ENCODE measurements around the gene NAA15. TPM values are rescaled to one million over a fixed set of nuclear protein-coding genes. Genes with fewer than 3 reads are reported as not detected.

Gene NAA15
- total RNA-seq, 2 donors from 2014 or later, result 16.5 to 22.8 TPM

DNA sequence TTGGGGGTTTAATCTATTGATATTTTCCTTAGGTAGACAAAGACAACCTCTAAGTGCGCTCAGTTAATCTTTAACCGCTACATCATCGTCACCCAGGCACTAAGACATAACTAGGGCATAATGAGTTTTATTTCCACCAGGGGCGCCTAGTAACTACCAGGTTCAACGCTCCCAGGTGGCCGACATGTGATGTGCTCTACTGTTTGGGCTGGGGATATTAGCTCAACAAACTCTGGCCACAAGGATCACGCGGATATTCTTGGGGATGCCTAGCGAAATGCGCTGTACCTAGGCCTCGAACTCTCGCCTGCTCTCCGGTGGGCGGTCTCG, 151.7 kb downstream of the NAA15 start:
- no peaks in the 10 kb centered on the region for H3K9me3 ChIP-seq
- no peaks in the 10 kb centered on the region for H3K36me3 ChIP-seq (replicated peaks in 1 of 2; ENCODE audit: insufficient read depth in 1 of 2, low read depth in 2 of 2)
- peak; percentile 51 for ATAC-seq
- peak overlapping the region; percentile 68 for H3K4me3 ChIP-seq
- peak; percentile 67 to 86 (median 76) for DNase-seq
- no peak for TF ChIP-seq POLR2A (IDR thresholded peaks at IDR 0.05)
- TF ChIP-seq, protein P1, sequence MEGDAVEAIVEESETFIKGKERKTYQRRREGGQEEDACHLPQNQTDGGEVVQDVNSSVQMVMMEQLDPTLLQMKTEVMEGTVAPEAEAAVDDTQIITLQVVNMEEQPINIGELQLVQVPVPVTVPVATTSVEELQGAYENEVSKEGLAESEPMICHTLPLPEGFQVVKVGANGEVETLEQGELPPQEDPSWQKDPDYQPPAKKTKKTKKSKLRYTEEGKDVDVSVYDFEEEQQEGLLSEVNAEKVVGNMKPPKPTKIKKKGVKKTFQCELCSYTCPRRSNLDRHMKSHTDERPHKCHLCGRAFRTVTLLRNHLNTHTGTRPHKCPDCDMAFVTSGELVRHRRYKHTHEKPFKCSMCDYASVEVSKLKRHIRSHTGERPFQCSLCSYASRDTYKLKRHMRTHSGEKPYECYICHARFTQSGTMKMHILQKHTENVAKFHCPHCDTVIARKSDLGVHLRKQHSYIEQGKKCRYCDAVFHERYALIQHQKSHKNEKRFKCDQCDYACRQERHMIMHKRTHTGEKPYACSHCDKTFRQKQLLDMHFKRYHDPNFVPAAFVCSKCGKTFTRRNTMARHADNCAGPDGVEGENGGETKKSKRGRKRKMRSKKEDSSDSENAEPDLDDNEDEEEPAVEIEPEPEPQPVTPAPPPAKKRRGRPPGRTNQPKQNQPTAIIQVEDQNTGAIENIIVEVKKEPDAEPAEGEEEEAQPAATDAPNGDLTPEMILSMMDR (IDR thresholded peaks at IDR 0.05), result peak in 6 of 7 experiments; percentile 11 to 74 (median 62)
- intact Hi-C loops (cut with DNase I), result no loop called here
- peak overlapping the region; percentile 95 to 99 (median 97) for H3K27ac ChIP-seq
- H3K4me1 ChIP-seq, result peaks cover 37% of the 10 kb centered on the region
- WGBS, 2 donors, result 0% methylated on average over 12 to 15 of the region's 15 CpGs
- no peaks in the 10 kb centered on the region for H3K27me3 ChIP-seq

GRCh38 chr4:139453371-139454110, 152.2 kb downstream of the NAA15 start:
- intact Hi-C loops (cut with DNase I), result no loop called here
- TF ChIP-seq, protein P1 (IDR thresholded peaks at IDR 0.05), result peak in 3 of 7 experiments; percentile 23 to 29 (median 24)
- TF ChIP-seq POLR2A (IDR thresholded peaks at IDR 0.05), result peak; percentile 90 to 92 (median 91)
- H3K36me3 ChIP-seq (replicated peaks in 1 of 2; ENCODE audit: insufficient read depth in 1 of 2, low read depth in 2 of 2), result no peaks in the 10 kb centered on the region
- 0% methylated on average over 6 to 75 of the region's 76 CpGs for WGBS, 2 donors
- H3K4me1 ChIP-seq, result peaks cover 42% of the 10 kb centered on the region
- H3K4me3 ChIP-seq, result peak overlapping the region; percentile 68
- DNase-seq (peak; percentile 98 to 99 (median 98)), ATAC-seq (peak; percentile 91)
- no peaks in the 10 kb centered on the region for H3K27me3 ChIP-seq
- no peaks in the 10 kb centered on the region for H3K9me3 ChIP-seq
- peak overlapping the region; percentile 95 to 99 (median 97) for H3K27ac ChIP-seq

DNA sequence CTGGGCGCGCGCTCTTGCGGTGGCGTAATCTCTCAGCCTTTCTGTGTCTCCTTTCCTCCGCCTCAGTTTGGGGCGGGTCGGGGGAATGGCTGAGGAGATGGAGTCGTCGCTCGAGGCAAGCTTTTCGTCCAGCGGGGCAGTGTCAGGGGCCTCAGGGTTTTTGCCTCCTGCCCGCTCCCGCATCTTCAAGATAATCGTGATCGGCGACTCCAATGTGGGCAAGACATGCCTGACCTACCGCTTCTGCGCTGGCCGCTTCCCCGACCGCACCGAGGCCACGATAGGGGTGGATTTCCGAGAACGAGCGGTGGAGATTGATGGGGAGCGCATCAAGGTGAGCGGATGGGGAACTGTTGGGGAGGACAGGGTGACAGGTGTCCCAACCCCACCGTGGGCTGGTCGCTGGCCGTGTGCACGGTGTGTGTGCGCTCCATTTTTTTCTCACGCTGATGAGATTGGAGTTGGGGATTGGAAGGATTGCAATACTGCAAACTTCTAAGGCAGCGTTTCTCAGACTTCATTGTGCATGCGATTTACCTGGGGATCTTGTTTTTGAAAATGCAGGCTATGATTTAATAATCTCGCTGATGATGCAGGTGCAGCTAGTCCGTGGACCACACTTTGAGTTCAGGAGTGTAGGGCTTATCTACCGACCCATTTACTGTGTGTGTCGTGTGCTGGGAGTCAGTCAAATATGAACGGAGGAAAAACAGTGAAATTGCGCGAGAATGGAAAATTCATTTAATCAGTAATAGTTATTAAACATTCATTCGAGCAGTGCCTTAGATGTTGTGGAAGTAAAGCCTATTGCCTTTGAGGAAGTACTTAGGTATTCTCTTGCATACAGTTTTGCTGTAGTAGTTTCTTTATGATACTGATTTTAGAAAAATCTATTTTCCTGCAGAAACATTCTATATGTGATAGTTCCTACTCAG, 153.1 kb downstream of the NAA15 start, which contains the start of gene RAB33B:
TSS of gene RAB33B (plus strand) at position 11 of the 935 bp plus-strand sequence. CDS start at position 86, 75 bp downstream.
- TF ChIP-seq, protein P1 (IDR thresholded peaks at IDR 0.05), result no peak
- TF ChIP-seq POLR2A (IDR thresholded peaks at IDR 0.05), result peak; percentile 87 to 97 (median 94)

GRCh38 chr4:139455126-139455538, 153.8 kb downstream of the NAA15 start:
- H3K36me3 ChIP-seq (replicated peaks in 1 of 2; ENCODE audit: insufficient read depth in 1 of 2, low read depth in 2 of 2), result no peaks in the 10 kb centered on the region
- H3K27ac ChIP-seq, result peak overlapping the region; percentile 49 to 99 (median 96)
- H3K4me3 ChIP-seq, result peak overlapping the region; percentile 63 to 68
- intact Hi-C loops (cut with DNase I), result no loop called here
- DNase-seq (no peak), ATAC-seq (no peak)
- 14 to 15% methylated on average over 6 of the region's 6 CpGs for WGBS, 2 donors
- peaks cover 55% of the 10 kb centered on the region for H3K4me1 ChIP-seq
- TF ChIP-seq, protein P1 (IDR thresholded peaks at IDR 0.05), result no peak
- TF ChIP-seq POLR2A (IDR thresholded peaks at IDR 0.05), result no peak
- no peaks in the 10 kb centered on the region for H3K9me3 ChIP-seq
- H3K27me3 ChIP-seq, result no peaks in the 10 kb centered on the region

More for the DNA sequence above, 153.1 kb downstream of the NAA15 start, which contains the start of gene RAB33B:
- peak in 1 of 4 donors; percentile 34 for DNase-seq
- ATAC-seq, result peak; percentile 3
- Histone ChIP-seq H3K27me3 (no peaks in the 10 kb centered on the region), H3K36me3 (replicated peaks in 1 of 2; ENCODE audit: insufficient read depth in 1 of 2, low read depth in 2 of 2) (no peaks in the 10 kb centered on the region), H3K27ac (peak within 1 kb of the TSS; percentile 95 to 99 (median 97)), H3K4me1 (peaks cover 51% of the 10 kb centered on the region), H3K4me3 (peak within 1 kb of the TSS; percentile 68), H3K9me3 (no peaks in the 10 kb centered on the region)
- intact Hi-C loops (cut with DNase I), result no loop called here
- 0 to 1% methylated on average over 22 to 46 of the region's 46 CpGs for WGBS, 2 donors
